ENCODE data around the gene NCBP2.
"Not testable (repeated sequence)": the region's sequence is repeated elsewhere in the genome, so short reads cannot be mapped to it uniquely, and the experiment has no call there.

The NCBP2 gene

GRCh38 chr3:196967412-196968232 lies 25.3 kb upstream of the NCBP2 start:
- DNase-seq: peak; percentile 24

- DNase-seq: peak; percentile 13
Measured at GRCh38 chr3:196966526-196967401, 24.4 kb upstream of the NCBP2 start.

- no peak for DNase-seq
Measured at GRCh38 chr3:196965804-196966173, 23.5 kb upstream of the NCBP2 start.

- peak; percentile 9 for DNase-seq
Measured at GRCh38 chr3:196965112-196965803, 22.9 kb upstream of the NCBP2 start.

DNA sequence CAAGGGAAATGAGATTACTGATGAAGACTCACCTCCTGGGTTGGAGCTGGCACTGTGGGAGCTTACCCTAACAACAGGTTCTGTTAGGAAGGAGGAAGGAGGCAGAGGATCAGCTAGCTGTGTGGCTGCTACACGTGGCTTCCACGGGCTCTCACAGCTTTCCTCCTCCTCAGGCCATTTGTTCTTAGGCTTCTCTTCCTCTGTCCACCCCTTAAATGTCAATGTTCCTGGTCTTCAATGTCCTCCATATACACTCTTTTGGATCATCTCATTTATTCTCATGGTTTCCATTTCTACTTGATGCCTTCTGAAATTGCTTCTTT lies 21.3 kb upstream of the NCBP2 start:
- DNase-seq: peak; percentile 12

GRCh38 chr3:196962930-196963630 lies 20.8 kb upstream of the NCBP2 start:
- DNase-seq: peak; percentile 7

GRCh38 chr3:196962108-196962929 lies 20.0 kb upstream of the NCBP2 start:
- DNase-seq: peak; percentile 6

DNA sequence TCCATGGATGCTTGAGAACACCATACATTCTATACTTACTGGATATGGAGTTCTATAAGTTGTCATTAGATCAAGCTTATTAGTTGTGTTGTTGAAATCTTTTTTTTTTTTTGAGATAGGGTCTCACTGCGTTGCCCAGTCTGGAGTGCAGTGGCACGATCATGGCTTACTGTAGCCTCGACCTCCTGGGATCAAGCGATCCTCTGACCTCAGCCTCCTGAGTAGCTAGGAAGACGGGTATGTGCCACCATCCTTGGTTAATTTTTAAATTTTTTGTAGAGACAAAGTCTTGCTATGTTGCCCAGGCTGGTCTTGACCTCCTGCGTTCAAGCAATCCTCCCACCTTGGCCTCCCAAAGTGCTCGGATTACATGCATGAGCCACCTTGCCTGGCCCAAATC lies 12.5 kb upstream of the NCBP2 start:
- no peak for DNase-seq

DNA sequence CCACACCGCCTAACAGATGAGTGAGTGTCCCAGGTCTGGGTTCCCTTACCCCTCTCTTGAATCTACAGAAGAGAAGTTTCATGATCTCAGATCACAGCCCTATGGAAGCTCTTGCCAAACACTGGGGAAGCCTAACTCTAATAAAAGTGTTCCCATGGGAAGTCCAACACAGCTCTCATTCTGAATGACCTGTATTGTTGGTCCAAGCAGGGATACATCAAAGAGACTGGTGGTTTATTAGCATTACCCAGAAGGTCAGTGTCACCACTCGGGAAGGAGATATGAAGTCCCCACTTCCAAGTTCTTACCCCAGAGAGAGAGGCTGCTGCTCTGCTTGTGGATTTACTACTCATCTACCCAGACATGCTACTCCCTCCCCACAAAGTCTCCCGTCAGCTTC lies 9.0 kb upstream of the NCBP2 start:
- no peak for DNase-seq

- no peak for DNase-seq
Measured at GRCh38 chr3:196949750-196950149, 7.4 kb upstream of the NCBP2 start.

DNA sequence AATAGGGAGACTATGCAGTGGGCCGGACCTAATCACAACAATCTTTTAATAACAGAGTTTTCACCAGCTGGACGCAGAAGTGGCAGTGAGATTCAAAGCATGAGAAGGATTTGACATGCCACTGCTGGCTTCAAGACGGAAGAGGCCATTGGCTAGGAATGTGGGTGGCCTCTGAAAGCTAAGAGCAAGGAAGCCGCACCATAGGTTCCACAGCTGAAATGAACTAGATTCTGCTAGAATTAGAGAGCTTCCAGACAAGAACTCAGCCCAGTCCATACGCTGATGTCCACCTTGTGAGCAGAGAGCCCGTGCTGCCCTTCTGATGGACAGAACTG lies 6.9 kb upstream of the NCBP2 start:
- no peak for DNase-seq

DNA sequence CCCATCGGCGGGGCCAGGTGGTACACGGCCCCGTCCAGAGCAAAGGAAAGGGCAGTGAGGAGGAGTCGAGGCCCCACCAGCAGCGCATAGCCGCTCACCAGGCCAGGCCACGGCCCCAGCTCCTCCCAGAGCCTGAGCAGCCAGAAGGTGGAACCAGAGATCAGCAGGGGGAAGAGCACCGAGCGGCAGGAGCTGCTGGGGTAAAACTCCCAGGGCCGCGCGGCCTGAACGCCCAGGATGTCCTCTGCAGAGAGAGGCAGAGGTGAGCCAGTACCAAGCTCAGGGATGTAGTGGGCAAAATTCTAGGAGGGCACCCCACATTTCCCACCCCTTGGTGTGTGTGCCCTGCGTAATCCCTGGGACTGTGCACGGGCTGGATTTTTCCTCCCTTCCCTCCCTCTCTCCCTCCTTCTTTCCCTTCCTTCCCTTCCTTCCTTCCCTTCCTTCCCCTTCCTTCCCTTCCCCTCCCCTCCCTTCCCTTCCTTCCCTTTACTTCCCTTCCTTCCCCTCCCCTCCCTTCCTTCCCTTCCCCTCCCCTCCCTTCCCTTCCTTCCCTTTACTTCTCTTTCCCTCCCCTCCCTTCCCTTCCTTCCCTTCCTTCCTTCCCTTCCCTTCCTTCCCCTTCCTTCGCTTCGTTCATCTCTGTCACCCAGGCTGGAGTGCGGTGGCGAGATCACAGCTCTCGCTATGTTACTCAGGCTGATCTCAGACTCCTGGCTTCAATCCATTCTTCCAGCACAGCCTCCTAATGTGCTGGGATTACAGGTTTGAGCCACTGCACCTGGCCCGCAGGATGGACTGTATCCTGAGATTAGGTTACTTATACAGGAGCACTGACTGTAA lies 6.3 kb upstream of the NCBP2 start:
- no peak for DNase-seq

DNA sequence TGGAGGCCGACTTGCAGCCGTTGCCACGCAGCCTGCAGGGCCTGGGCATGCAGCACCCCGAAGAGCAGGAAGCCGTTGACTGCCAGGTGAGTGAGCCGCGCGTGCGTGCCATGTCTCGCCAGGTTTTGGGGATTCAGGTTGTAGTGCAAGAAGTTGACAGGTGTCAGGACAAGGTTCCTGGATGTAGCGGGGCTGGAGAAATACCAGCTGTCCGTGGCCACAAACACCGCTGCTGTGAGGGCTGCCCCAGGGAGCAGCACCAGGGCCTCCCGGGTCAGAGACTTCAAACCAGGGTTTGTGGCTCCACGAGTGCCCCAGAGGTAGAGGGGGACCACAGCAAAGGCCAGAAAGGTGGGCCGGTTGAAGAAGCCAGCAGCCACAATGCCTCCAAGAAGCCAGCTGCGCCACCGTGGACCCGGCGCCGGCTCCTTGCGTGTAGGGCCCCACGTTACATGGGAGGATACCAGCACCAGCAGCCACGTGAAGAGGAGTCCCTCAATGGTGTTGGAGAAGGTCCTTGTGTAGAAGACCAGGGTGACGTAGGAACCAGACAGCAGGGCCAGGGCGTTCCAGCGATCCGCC lies 5.6 kb upstream of the NCBP2 start:
- DNase-seq: no peak

- no peak for DNase-seq
Measured at GRCh38 chr3:196947136-196947859, 5.0 kb upstream of the NCBP2 start.

GRCh38 chr3:196944037-196944790 lies 1.9 kb upstream of the NCBP2 start:
- DNase-seq: not testable (repeated sequence)

GRCh38 chr3:196942915-196943277 lies 568 bp upstream of the NCBP2 start:
- peak; percentile 53 for DNase-seq

DNA sequence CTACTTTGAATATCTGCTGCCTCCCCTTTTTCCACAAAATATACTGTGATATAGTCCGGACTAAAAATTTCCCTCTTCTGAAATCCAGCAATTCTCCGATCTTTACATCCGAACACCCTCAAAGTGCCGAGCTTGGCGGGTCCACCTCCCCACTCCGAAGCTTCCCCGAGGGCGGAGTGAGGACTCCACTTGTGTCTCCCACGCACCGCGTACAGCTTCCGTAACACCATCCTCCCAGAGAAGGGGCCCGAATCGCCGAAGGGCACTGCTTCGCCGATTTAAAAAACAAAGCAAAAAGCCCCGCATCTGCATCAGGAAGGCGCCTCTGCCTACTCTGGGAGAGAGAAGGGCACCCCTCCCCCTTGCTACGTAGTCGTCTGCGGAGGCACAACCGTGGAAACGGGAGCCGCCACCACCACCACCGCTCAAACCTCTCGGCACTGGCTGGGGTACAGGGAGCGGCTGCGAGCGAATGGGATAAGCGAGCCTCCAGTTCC lies 551 bp downstream of the NCBP2 start:
- DNase-seq: peak; percentile 79

GRCh38 chr3:196938576-196938975 lies 3.8 kb downstream of the NCBP2 start:
- DNase-seq: no peak

GRCh38 chr3:196938124-196938523 lies 4.2 kb downstream of the NCBP2 start:
- DNase-seq: no peak
